ENCODE measurements around the gene HARBI1.
"Not testable (repeated sequence)": the region's sequence is repeated elsewhere in the genome, so short reads cannot be mapped to it uniquely, and the experiment has no call there.

HARBI1 gene

GRCh38 chr11:46594785-46595184 lies 22.2 kb downstream of the HARBI1 start:
- no peak for DNase-seq (ENCODE audit: low read depth)

- DNase-seq (ENCODE audit: low read depth): no peak
Measured at GRCh38 chr11:46594374-46594700, 22.7 kb downstream of the HARBI1 start.

GRCh38 chr11:46593550-46594373 lies 23.3 kb downstream of the HARBI1 start, which contains the start of gene AMBRA1:
TSS of gene AMBRA1 (minus strand) at chr11:46594023. CDS start at chr11:46548380, 45,643 bp downstream.
- DNase-seq (ENCODE audit: low read depth): peak; percentile 86

GRCh38 chr11:46590740-46591605 lies 26.1 kb downstream of the HARBI1 start:
- no peak for DNase-seq (ENCODE audit: low read depth)

- DNase-seq (ENCODE audit: low read depth): no peak
Measured at GRCh38 chr11:46588915-46589314, 28.1 kb downstream of the HARBI1 start.

GRCh38 chr11:46588131-46588530 lies 28.9 kb downstream of the HARBI1 start:
- no peak for DNase-seq (ENCODE audit: low read depth)

GRCh38 chr11:46583513-46583912 lies 33.5 kb downstream of the HARBI1 start:
- DNase-seq (ENCODE audit: low read depth): not testable (repeated sequence)

GRCh38 chr11:46582588-46582987 lies 34.4 kb downstream of the HARBI1 start:
- DNase-seq (ENCODE audit: low read depth): no peak

GRCh38 chr11:46577058-46577457 lies 40.0 kb downstream of the HARBI1 start:
- no peak for DNase-seq (ENCODE audit: low read depth)

- no peak for DNase-seq (ENCODE audit: low read depth)
Measured at GRCh38 chr11:46574656-46575055, 42.4 kb downstream of the HARBI1 start.

GRCh38 chr11:46570790-46571398 lies 46.1 kb downstream of the HARBI1 start:
- DNase-seq (ENCODE audit: low read depth): no peak

- no peak for DNase-seq (ENCODE audit: low read depth)
Measured at GRCh38 chr11:46565232-46565840, 51.7 kb downstream of the HARBI1 start.

- no peak for DNase-seq (ENCODE audit: low read depth)
Measured at GRCh38 chr11:46564459-46564858, 52.6 kb downstream of the HARBI1 start.

- no peak for DNase-seq (ENCODE audit: low read depth)
Measured at GRCh38 chr11:46562527-46562926, 54.5 kb downstream of the HARBI1 start.

GRCh38 chr11:46560300-46560991 lies 56.6 kb downstream of the HARBI1 start:
- no peak for DNase-seq (ENCODE audit: low read depth)

GRCh38 chr11:46559815-46560214 lies 57.2 kb downstream of the HARBI1 start:
- DNase-seq (ENCODE audit: low read depth): no peak

GRCh38 chr11:46557684-46558151 lies 59.3 kb downstream of the HARBI1 start:
- DNase-seq (ENCODE audit: low read depth): no peak

GRCh38 chr11:46555267-46556054 lies 61.6 kb downstream of the HARBI1 start:
- DNase-seq (ENCODE audit: low read depth): no peak

GRCh38 chr11:46554213-46555147 lies 62.5 kb downstream of the HARBI1 start:
- DNase-seq (ENCODE audit: low read depth): peak; percentile 44

GRCh38 chr11:46553814-46554212 lies 63.2 kb downstream of the HARBI1 start:
- no peak for DNase-seq (ENCODE audit: low read depth)

All from fibroblast of the conjunctiva (primary cell).